OCI-LY1 (cell line): Measurements from ENCODE around the gene MOCS1.

ENCODE experiments used
- EZH2 ChIP-seq: fragments of 200-600 bp; sonication (generic), shearing (Covaris generic); IDR thresholded peaks from 2 replicates; pipeline ENCODE4 v1.8.0; 2017; ENCODE audit warnings: borderline replicate concordance, mixed run types, mild to moderate bottlenecking, antibody characterized with exemption, low read length, moderate library complexity, mixed read lengths
- TF ChIP-seq, protein P1 (sequence below): fragments of 200-600 bp; sonication (generic), shearing (Covaris generic); IDR thresholded peaks from 2 replicates; pipeline ENCODE4 v1.5.1; 2017; ENCODE audit warnings: mild to moderate bottlenecking, antibody characterized with exemption, low read length, moderate library complexity, mixed read lengths

DNA sequence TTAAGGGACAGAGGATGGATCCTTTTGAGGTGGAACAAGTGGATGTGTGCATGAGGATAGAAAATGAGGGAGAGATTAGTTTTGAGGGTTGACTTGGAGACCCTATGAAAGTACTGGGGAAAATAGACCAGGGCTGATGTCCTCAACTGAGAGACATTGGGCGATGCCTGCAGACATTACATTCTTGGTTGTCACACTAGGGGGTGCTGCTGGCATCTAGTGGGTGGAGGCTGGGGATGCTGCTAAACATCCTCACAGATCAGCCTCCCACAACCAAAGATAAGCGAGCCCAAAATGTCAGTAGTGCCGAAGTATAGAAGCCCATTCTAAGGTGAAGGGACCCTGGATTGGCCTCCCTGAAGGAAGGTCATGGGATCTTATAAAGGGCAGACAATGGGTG lies 63.3 kb downstream of the MOCS1 start:
- TF ChIP-seq, protein P1, sequence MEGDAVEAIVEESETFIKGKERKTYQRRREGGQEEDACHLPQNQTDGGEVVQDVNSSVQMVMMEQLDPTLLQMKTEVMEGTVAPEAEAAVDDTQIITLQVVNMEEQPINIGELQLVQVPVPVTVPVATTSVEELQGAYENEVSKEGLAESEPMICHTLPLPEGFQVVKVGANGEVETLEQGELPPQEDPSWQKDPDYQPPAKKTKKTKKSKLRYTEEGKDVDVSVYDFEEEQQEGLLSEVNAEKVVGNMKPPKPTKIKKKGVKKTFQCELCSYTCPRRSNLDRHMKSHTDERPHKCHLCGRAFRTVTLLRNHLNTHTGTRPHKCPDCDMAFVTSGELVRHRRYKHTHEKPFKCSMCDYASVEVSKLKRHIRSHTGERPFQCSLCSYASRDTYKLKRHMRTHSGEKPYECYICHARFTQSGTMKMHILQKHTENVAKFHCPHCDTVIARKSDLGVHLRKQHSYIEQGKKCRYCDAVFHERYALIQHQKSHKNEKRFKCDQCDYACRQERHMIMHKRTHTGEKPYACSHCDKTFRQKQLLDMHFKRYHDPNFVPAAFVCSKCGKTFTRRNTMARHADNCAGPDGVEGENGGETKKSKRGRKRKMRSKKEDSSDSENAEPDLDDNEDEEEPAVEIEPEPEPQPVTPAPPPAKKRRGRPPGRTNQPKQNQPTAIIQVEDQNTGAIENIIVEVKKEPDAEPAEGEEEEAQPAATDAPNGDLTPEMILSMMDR = no peak; the same call in 1 of the 2 replicates
- TF ChIP-seq EZH2 = no peak
